ENCODE data around the gene PROCA1.
A peak's percentile ranks its signal among the peaks of the same experiment; 100 is the strongest.

- TF ChIP-seq, protein P1, sequence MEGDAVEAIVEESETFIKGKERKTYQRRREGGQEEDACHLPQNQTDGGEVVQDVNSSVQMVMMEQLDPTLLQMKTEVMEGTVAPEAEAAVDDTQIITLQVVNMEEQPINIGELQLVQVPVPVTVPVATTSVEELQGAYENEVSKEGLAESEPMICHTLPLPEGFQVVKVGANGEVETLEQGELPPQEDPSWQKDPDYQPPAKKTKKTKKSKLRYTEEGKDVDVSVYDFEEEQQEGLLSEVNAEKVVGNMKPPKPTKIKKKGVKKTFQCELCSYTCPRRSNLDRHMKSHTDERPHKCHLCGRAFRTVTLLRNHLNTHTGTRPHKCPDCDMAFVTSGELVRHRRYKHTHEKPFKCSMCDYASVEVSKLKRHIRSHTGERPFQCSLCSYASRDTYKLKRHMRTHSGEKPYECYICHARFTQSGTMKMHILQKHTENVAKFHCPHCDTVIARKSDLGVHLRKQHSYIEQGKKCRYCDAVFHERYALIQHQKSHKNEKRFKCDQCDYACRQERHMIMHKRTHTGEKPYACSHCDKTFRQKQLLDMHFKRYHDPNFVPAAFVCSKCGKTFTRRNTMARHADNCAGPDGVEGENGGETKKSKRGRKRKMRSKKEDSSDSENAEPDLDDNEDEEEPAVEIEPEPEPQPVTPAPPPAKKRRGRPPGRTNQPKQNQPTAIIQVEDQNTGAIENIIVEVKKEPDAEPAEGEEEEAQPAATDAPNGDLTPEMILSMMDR (optimal IDR thresholded peaks at IDR 0.05 in 1 of 3, IDR thresholded peaks at IDR 0.05 in 1 of 3, conservative IDR thresholded peaks at IDR 0.05 in 1 of 3; ENCODE audit: extremely low read depth in 1 of 3, insufficient read depth in 2 of 3, low read length in 3 of 3): peak; percentile 99 to 100 (median 99)
- TF ChIP-seq EZH2 (IDR thresholded peaks at IDR 0.05; ENCODE audit: low read length): no peak
Observed at GRCh38 chr17:28750178-28751047, 38.7 kb upstream of the PROCA1 start.

Data from keratinocyte (primary cell).